Large intestine (tissue), 3 donors: ENCODE results near the gene ZBTB21. TPM values are rescaled to one million over a fixed set of nuclear protein-coding genes. Genes with fewer than 3 reads are reported as not detected.
"Not testable (repeated sequence)": the region's sequence is repeated elsewhere in the genome, so short reads cannot be mapped to it uniquely, and the experiment has no call there.

Experiments
- DNase-seq, 2 donors: peaks; one replicate each; pipeline versions ENCODE4 v3.0.0 to v3.0.0-alpha.2; 2013
- H3K27ac ChIP-seq: one replicate; pipeline ENCODE4 v1.5.1; 2013; ENCODE audit warnings: low read length
- H3K27me3 ChIP-seq: 2 replicates; pipeline ENCODE4 v1.6.1; 2013; ENCODE audit warnings: low read length; ENCODE audit not compliant: control insufficient read depth, insufficient read depth
- H3K36me3 ChIP-seq: 2 replicates; pipeline ENCODE4 v1.6.1; 2013; ENCODE audit warnings: low read length; ENCODE audit not compliant: control insufficient read depth, insufficient read depth
- H3K4me1 ChIP-seq: one replicate; pipeline ENCODE4 v1.6.1; 2013; ENCODE audit warnings: low read length; ENCODE audit not compliant: control insufficient read depth, insufficient read depth
- H3K4me3 ChIP-seq: one replicate; pipeline ENCODE4 v1.5.1; 2013; ENCODE audit warnings: low read length
- H3K9me3 ChIP-seq: one replicate; pipeline ENCODE4 v1.6.1; 2013; ENCODE audit warnings: mild to moderate bottlenecking, low read depth, low read length, moderate library complexity; ENCODE audit not compliant: control insufficient read depth
- WGBS: methylation state at CpG from one replicate; pipeline ENCODE4 v1.1.5; 2013; ENCODE audit warnings: low lambda C conversion rate; ENCODE audit not compliant: insufficient coverage; 5-methylcytosine and 5-hydroxymethylcytosine counted together
- polyA plus RNA-seq: library from polyadenylated mRNA; unstranded; fragments of 120-200 nt; gene quantifications from one replicate; pipeline ENCODE4 v1.2.1, GENCODE V29; 2013

Gene ZBTB21
- polyA plus RNA-seq, 1 donor = 11.0 TPM

DNA sequence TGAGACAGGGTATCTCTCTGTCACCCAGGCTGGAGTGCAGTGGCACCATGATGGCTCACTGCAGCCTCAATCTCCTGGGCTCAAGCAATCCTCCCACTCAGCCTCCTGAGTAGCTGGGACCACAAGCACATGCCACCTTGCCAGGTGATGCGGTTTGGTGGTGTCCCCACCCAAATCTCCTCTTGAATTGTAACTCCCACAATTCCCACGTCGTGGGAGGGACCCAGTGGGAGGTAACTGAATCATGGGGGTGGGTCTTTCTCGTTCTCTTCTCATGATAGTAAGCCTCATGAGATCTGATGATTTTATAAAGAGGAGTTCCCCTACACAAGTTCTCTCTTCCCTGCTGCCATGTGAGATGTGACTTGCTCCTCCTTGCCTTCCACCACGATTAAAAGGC, 15.5 kb downstream of the ZBTB21 start:
- peaks cover 43% of the 10 kb centered on the region for H3K36me3 ChIP-seq
- WGBS = no CpG with 5 or more reads among the region's 5 CpGs
- not testable (repeated sequence) for H3K4me3 ChIP-seq, H3K4me1 ChIP-seq, H3K27me3 ChIP-seq, H3K27ac ChIP-seq, DNase-seq, H3K9me3 ChIP-seq

DNA sequence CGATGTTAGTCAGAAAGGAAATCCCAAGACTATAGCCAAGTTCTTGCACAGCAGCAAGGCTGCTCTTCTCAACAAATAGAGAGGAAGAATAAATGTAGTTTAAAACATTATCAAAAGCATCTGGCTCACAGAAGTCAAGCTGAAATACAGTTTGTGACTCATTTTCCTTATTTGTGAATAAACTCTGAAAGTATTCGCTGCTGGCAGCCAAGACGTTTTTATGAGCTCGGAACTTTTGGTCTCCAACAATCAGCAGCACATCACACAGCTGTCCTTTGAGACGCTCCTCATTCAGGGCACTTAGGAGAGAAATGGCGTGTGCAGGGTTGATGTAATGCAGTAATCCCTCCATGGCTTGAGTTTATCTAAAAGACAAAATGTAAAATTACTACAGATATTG, 16.4 kb downstream of the ZBTB21 start:
- H3K9me3 ChIP-seq = peaks cover 6% of the 10 kb centered on the region
- 82% methylated on average over 3 of the region's 6 CpGs for WGBS
- DNase-seq = no peak
- H3K27me3 ChIP-seq = no peaks in the 10 kb centered on the region
- H3K27ac ChIP-seq = no peak overlapping the region
- H3K4me1 ChIP-seq = no peaks in the 10 kb centered on the region
- no peak overlapping the region for H3K4me3 ChIP-seq
- H3K36me3 ChIP-seq = peaks cover 43% of the 10 kb centered on the region

DNA sequence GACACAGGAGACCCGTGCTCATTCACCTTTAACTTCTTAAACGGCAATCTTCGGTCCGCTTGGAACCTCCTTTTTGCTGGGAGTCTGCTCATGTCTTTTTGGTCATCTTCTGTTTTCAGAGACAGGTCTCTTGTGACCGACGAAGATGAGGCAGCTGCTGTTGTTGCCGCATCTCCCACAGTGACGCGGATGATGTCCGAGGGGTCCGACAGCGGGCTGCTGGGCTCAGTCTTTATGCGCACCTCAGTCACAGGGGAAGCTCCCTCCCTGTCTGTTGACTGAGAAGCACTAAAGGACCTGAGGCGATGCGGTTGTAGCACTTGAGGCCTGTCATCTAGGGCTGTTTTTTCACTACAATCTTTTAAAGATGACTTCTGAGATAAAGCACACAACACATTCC, 17.6 kb downstream of the ZBTB21 start:
- H3K9me3 ChIP-seq = peaks cover 6% of the 10 kb centered on the region
- DNase-seq = no peak
- H3K36me3 ChIP-seq = peaks cover 43% of the 10 kb centered on the region
- H3K4me3 ChIP-seq = no peak overlapping the region
- H3K27me3 ChIP-seq = no peaks in the 10 kb centered on the region
- H3K27ac ChIP-seq = no peak overlapping the region
- H3K4me1 ChIP-seq = no peaks in the 10 kb centered on the region
- WGBS = no CpG with 5 or more reads among the region's 15 CpGs

DNA sequence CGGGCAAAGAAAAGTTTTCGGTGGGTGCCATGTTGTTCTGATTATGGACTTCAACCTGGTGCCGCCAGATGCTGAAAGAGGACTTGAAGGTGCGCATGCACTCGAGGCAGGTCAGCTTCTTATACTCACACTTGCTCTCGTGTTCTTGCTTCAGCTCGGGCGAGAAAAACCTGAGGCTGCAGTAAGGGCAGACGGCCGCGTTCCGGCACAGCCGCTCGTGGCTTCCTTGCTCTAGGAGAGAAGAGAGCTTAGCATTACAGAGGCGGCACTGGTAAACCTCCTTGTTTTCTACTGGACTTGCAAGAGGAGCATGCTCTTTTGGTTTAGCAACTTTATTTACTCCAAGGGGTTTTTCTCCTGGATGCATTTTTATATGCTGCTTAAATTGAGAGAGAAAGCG, 18.5 kb downstream of the ZBTB21 start:
- WGBS = 82% methylated on average over 3 of the region's 16 CpGs
- peaks cover 42% of the 10 kb centered on the region for H3K36me3 ChIP-seq
- H3K4me1 ChIP-seq = no peaks in the 10 kb centered on the region
- peaks cover 6% of the 10 kb centered on the region for H3K9me3 ChIP-seq
- no peak overlapping the region for H3K4me3 ChIP-seq
- H3K27ac ChIP-seq = no peak overlapping the region
- no peak for DNase-seq
- H3K27me3 ChIP-seq = no peaks in the 10 kb centered on the region

DNA sequence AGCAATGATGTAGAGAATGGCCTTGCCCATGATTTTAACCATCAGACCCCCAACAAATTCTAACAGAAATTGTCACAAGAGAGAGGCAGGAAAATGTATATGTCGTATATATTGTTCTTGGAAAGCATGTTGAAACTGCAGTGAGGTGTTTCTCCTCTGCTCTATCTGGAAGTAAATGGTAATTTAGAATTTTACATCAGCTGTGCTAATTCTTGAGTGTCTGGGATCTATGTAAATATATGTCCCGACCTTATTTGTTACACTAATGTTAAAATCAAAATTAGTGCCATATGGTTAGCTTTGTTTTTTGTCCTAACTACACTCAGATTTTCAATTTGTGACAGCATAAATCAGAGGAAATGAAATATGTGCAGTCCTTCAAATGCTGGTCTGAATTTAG, 20.5 kb downstream of the ZBTB21 start:
- H3K9me3 ChIP-seq = peaks cover 3% of the 10 kb centered on the region
- peaks cover 33% of the 10 kb centered on the region for H3K36me3 ChIP-seq
- WGBS = 100% methylated on average over 1 of the region's 2 CpGs
- no peaks in the 10 kb centered on the region for H3K27me3 ChIP-seq
- no peak overlapping the region for H3K4me3 ChIP-seq
- DNase-seq = no peak
- no peak overlapping the region for H3K27ac ChIP-seq
- no peaks in the 10 kb centered on the region for H3K4me1 ChIP-seq

DNA sequence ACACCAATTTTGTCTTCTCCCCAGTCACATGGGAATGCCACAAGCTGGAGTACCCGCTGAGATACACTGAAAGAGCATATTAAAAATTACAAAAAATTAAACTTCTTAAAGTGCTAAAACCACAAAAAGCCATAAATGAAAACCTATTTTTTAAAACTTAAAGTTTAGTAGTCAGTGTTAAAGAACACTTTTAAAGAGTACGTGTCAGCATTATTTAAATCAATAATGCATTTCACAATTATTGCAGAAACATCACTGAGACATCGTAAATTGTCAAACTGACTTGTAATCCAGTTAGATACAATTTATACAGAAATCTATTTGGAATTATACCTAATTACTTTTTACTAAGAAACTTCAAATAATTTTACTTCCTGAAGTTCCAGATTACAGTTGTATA, 22.9 kb downstream of the ZBTB21 start:
- H3K27me3 ChIP-seq = no peaks in the 10 kb centered on the region
- peaks cover 17% of the 10 kb centered on the region for H3K36me3 ChIP-seq
- H3K27ac ChIP-seq = no peak overlapping the region
- 100% methylated on average over 2 of the region's 3 CpGs for WGBS
- no peak for DNase-seq
- peaks cover 3% of the 10 kb centered on the region for H3K9me3 ChIP-seq
- no peaks in the 10 kb centered on the region for H3K4me1 ChIP-seq
- no peak overlapping the region for H3K4me3 ChIP-seq

DNA sequence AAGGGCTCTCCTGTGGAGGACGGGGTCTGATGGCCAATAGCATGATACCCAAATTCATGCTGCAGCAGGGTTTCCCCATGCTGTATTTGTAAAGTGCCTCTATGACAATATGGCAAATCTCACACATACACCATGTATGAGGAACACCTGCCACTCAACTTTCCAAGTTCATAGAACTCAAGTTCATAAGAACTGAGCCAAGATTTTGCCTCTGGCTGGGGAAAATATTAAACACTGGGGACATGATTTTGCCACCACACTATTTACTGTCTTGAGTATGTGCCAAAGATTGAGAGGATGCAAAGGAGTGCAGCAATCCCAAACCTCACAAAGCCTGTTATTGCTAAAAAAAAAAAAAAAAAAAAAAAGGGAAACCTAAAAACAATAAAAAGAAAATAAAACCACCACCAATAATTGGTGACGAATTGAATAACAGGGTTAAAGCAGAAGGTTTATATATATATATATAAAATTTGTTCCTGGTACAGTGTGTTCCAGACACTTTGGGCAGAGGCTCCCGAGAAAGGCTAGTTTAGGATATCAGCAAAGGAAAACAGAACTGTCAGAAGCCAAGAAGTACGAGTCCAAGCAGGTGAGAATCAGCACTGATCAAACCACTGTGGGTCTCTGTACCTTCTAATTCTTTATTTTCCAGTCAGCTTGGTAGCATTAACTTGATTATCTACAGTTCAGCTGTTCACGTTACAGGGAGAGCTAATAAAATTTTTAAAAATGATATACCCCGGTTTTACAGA, 24.3 kb downstream of the ZBTB21 start:
- Histone ChIP-seq H3K4me3 (no peak overlapping the region), H3K4me1 (no peaks in the 10 kb centered on the region), H3K27me3 (no peaks in the 10 kb centered on the region), H3K9me3 (no peaks in the 10 kb centered on the region), H3K36me3 (peaks cover 2% of the 10 kb centered on the region), H3K27ac (no peak overlapping the region)
- 77% methylated on average over 3 of the region's 6 CpGs for WGBS
- no peak for DNase-seq

DNA sequence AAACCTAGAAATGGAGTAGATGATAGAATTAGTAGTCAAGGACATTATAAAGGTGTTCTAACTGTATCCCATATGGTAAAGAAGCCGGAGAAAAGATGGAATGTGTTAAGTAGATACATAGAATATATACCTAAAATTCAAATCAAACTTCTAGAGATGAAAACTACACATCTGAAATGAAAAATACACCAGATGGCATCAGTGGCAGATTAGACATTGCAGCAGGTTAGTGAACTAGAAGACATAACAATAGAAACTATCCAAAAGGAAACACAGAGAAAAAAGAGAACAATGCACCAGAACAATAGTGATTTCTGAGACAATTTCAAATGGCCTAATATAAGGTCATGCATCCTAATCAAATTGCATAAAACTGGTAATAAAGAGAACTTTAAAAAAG, 26.9 kb downstream of the ZBTB21 start:
- Histone ChIP-seq H3K4me3 (no peak overlapping the region), H3K27me3 (no peaks in the 10 kb centered on the region), H3K27ac (no peak overlapping the region), H3K9me3 (no peaks in the 10 kb centered on the region), H3K4me1 (no peaks in the 10 kb centered on the region), H3K36me3 (no peaks in the 10 kb centered on the region)
- no peak for DNase-seq
- WGBS = no CpG with 5 or more reads among the region's 1 CpG

DNA sequence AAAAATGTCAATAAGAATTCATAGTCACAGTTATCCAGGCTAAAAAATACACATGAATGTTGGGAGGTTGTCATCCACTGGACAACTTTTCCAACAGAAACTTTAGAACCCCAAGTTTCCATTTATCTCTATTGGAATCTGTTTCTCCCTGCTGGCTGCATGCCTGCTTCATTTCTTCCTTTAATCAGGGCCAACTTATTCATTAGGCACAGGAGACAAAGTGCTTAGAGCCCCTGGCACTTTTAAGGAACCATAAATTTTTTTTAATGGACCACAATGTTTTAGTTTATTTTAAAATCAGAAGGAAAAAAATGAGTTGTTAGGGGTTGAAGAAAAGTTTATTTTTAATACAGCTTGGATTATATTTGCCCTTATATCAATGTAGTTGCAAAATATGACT, 29.6 kb downstream of the ZBTB21 start:
- H3K4me1 ChIP-seq = no peaks in the 10 kb centered on the region
- no peak overlapping the region for H3K27ac ChIP-seq
- H3K4me3 ChIP-seq = no peak overlapping the region
- no peaks in the 10 kb centered on the region for H3K9me3 ChIP-seq
- DNase-seq = no peak
- H3K36me3 ChIP-seq = no peaks in the 10 kb centered on the region
- H3K27me3 ChIP-seq = no peaks in the 10 kb centered on the region

DNA sequence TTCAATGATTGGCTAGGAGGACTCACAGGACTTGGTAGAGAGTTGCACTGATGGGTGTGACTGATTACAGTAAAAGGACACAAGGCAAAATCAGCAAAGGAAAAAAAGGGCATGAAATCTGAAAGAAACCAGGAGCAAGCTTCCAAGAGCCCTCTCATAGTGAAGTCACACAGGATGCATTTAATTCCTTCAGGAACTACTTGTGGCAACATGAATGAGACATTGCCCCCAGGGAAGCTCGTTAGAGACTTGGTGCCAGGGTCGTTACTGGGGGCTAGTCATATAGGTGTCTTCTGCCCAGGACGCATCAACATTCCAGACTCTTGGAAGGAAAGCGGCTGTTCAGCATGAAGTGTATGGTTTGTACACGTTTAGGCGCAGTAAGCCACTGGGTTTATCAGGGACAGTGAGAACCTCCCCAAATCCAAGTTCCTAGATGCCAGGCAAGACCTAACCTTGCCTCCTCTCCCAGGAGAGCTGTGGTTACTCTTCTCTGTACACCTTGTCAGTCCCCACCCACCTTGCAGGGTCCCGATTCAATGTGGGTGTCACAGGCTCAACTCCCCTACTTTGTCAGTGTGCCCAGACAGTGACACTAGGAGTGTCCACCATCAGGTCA, 30.3 kb downstream of the ZBTB21 start:
- no CpG with 5 or more reads among the region's 7 CpGs for WGBS
- no peak for DNase-seq
- no peak overlapping the region for H3K27ac ChIP-seq

DNA sequence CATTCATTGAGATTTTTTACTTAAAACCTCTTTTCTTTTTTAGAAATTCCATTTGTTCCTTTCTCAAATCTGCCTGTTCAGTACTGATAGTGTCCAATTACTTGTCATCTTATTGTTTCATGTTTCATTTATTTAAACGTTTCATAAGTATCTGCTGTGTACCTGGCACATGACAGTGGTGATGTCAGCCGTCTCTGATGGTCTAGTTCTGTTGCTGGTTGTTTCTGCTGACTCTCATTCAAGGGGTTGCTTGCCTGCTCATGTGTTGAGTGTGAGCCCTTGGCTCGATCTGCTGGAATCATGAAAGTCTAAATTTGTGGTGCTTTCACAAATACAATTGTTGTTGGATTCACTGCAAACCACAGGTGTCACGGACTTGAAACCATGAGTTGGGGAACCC, 30.8 kb downstream of the ZBTB21 start:
- Histone ChIP-seq H3K9me3 (no peaks in the 10 kb centered on the region), H3K4me3 (no peak overlapping the region), H3K36me3 (no peaks in the 10 kb centered on the region), H3K4me1 (no peaks in the 10 kb centered on the region), H3K27me3 (no peaks in the 10 kb centered on the region), H3K27ac (no peak overlapping the region)
- WGBS = no CpG with 5 or more reads among the region's 4 CpGs
- no peak for DNase-seq

More for the DNA sequence above, 30.3 kb downstream of the ZBTB21 start:
- H3K27me3 ChIP-seq = no peaks in the 10 kb centered on the region
- H3K9me3 ChIP-seq = no peaks in the 10 kb centered on the region
- H3K36me3 ChIP-seq = no peaks in the 10 kb centered on the region
- H3K4me1 ChIP-seq = no peaks in the 10 kb centered on the region
- no peak overlapping the region for H3K4me3 ChIP-seq
